ENCODE measurements around the gene TAX1BP3. TPM values are rescaled to one million over a fixed set of nuclear protein-coding genes. Genes with fewer than 3 reads are reported as not detected.

Gene TAX1BP3
- total RNA-seq, 1 experiment from 2014 or later: 147 TPM

- Mint-ChIP-seq H3K4me3 (ENCODE audit: unreplicated experiment) (peak overlapping the region; percentile 94), H3K9me3 (ENCODE audit: unreplicated experiment) (no peaks in the 10 kb centered on the region), H3K27ac (ENCODE audit: low read depth, unreplicated experiment) (peak overlapping the region; percentile 97), H3K27me3 (ENCODE audit: insufficient read depth, unreplicated experiment) (no peaks in the 10 kb centered on the region), H3K4me1 (ENCODE audit: insufficient read depth, unreplicated experiment) (peaks cover 15% of the 10 kb centered on the region), H3K36me3 (ENCODE audit: insufficient read depth, unreplicated experiment) (peaks cover 42% of the 10 kb centered on the region)
- BruUV-seq (replicated peaks): TSS peak; percentile 92
- POLR2A ChIA-PET: interaction anchor here (0.8 to 3.8 kb wide), 5 partner anchors 9 to 32 kb away, joined by 3 to 36 read pairs (median 17); partner anchors contain the start of genes CTNS, P2RX5 and SHPK
- intact Hi-C loops (cut with micrococcal nuclease): no loop called here
- DNase-seq (ENCODE audit: unreplicated experiment): no peak
- TF ChIP-seq CTCF (IDR thresholded peaks at IDR 0.05; ENCODE audit: unreplicated experiment): no peak
- CTCF ChIA-PET: interaction anchor here (0.7 kb wide), 1 partner anchor 9 kb away, joined by 3 read pairs; no protein-coding TSS in a partner anchor
Measured at GRCh38 chr17:3669085-3669347, 638 bp upstream of the TAX1BP3 start.

- Mint-ChIP-seq H3K36me3 (ENCODE audit: insufficient read depth, unreplicated experiment) (peaks cover 42% of the 10 kb centered on the region), H3K27ac (ENCODE audit: low read depth, unreplicated experiment) (peak overlapping the region; percentile 97), H3K4me3 (ENCODE audit: unreplicated experiment) (peak overlapping the region; percentile 94), H3K27me3 (ENCODE audit: insufficient read depth, unreplicated experiment) (no peaks in the 10 kb centered on the region), H3K4me1 (ENCODE audit: insufficient read depth, unreplicated experiment) (peaks cover 15% of the 10 kb centered on the region), H3K9me3 (ENCODE audit: unreplicated experiment) (no peaks in the 10 kb centered on the region)
- DNase-seq (ENCODE audit: unreplicated experiment): peak; percentile 81
- CTCF ChIA-PET: interaction anchor here (0.5 to 1.1 kb wide), 4 partner anchors 31 to 698 kb away, joined by 3 to 4 read pairs (median 3); partner anchors contain the start of genes CTNS, SHPK and TRPV3
- no peak for TF ChIP-seq CTCF (IDR thresholded peaks at IDR 0.05; ENCODE audit: unreplicated experiment)
- POLR2A ChIA-PET: interaction anchor here (0.5 to 3.8 kb wide), 16 partner anchors 9 to 1355 kb away, joined by 3 to 36 read pairs (median 6); partner anchors contain the start of genes ASPA, CTNS, HASPIN and P2RX5
- intact Hi-C loops (cut with micrococcal nuclease): no loop called here
- BruUV-seq (replicated peaks): TSS peak; percentile 29
Measured at GRCh38 chr17:3667366-3668278, 756 bp downstream of the TAX1BP3 start.

GRCh38 chr17:3666516-3666915, 1.9 kb downstream of the TAX1BP3 start:
- Mint-ChIP-seq H3K27ac (ENCODE audit: low read depth, unreplicated experiment) (peak overlapping the region; percentile 86), H3K4me3 (ENCODE audit: unreplicated experiment) (peak overlapping the region; percentile 94), H3K36me3 (ENCODE audit: insufficient read depth, unreplicated experiment) (peaks cover 46% of the 10 kb centered on the region), H3K9me3 (ENCODE audit: unreplicated experiment) (no peaks in the 10 kb centered on the region), H3K4me1 (ENCODE audit: insufficient read depth, unreplicated experiment) (peaks cover 11% of the 10 kb centered on the region), H3K27me3 (ENCODE audit: insufficient read depth, unreplicated experiment) (no peaks in the 10 kb centered on the region)
- DNase-seq (ENCODE audit: unreplicated experiment): no peak
- intact Hi-C loops (cut with micrococcal nuclease): no loop called here
- ChIA-PET CTCF (interaction anchor here (1.1 kb wide), 1 partner anchor 30 kb away, joined by 4 read pairs; the partner anchor contains the start of genes CTNS and SHPK), POLR2A (interaction anchor here (0.6 to 3.8 kb wide), 9 partner anchors 7 to 774 kb away, joined by 3 to 36 read pairs (median 7); partner anchors contain the start of genes CTNS, HASPIN, P2RX5 and SHPK)
- no peak for TF ChIP-seq CTCF (IDR thresholded peaks at IDR 0.05; ENCODE audit: unreplicated experiment)
- BruUV-seq (replicated peaks): no TSS peak

GRCh38 chr17:3665834-3666233, 2.5 kb downstream of the TAX1BP3 start:
- intact Hi-C loops (cut with micrococcal nuclease): no loop called here
- DNase-seq (ENCODE audit: unreplicated experiment): no peak
- Mint-ChIP-seq H3K4me1 (ENCODE audit: insufficient read depth, unreplicated experiment) (peaks cover 10% of the 10 kb centered on the region), H3K4me3 (ENCODE audit: unreplicated experiment) (peak overlapping the region; percentile 94), H3K27ac (ENCODE audit: low read depth, unreplicated experiment) (peak overlapping the region; percentile 86), H3K9me3 (ENCODE audit: unreplicated experiment) (no peaks in the 10 kb centered on the region), H3K27me3 (ENCODE audit: insufficient read depth, unreplicated experiment) (no peaks in the 10 kb centered on the region), H3K36me3 (ENCODE audit: insufficient read depth, unreplicated experiment) (peaks cover 48% of the 10 kb centered on the region)
- TF ChIP-seq CTCF (IDR thresholded peaks at IDR 0.05; ENCODE audit: unreplicated experiment): no peak
- CTCF ChIA-PET: no interaction called here
- POLR2A ChIA-PET: no interaction called here
- no TSS peak for BruUV-seq (replicated peaks)

Measured in MCF 10A (cell line).